Left lobe of liver (tissue), 2 donors: ENCODE measurements around the gene TAGLN. TPM values are rescaled to one million over a fixed set of nuclear protein-coding genes. Genes with fewer than 3 reads are reported as not detected.
A peak's percentile ranks its signal among the peaks of the same experiment; 100 is the strongest.
"Not testable (repeated sequence)": the region's sequence is repeated elsewhere in the genome, so short reads cannot be mapped to it uniquely, and the experiment has no call there.

Experiments used
- ATAC-seq: fragments of 200-7000 bp; cut with Tn5 transposase; one replicate; pipeline ENCODE4 v1.9.1; 2020; ENCODE audit warnings: mild to moderate bottlenecking, moderate library complexity
- DNase-seq: peaks from one replicate; pipeline ENCODE4 v3.0.0-alpha.2; 2020; ENCODE audit warnings: low spot score
- total RNA-seq: library from RNA; stranded (reverse); gene quantifications from one replicate; pipeline ENCODE4 v1.2.1, GENCODE V29; 2021
- donor health status: DM: no; HTN: no; CAD: no; lungs with moderate emphysema.
- donor health status: DM: no; HTN: yes; CAD: no.

TAGLN gene
- total RNA-seq, 1 donor from 2014 or later = 67.3 TPM

DNA sequence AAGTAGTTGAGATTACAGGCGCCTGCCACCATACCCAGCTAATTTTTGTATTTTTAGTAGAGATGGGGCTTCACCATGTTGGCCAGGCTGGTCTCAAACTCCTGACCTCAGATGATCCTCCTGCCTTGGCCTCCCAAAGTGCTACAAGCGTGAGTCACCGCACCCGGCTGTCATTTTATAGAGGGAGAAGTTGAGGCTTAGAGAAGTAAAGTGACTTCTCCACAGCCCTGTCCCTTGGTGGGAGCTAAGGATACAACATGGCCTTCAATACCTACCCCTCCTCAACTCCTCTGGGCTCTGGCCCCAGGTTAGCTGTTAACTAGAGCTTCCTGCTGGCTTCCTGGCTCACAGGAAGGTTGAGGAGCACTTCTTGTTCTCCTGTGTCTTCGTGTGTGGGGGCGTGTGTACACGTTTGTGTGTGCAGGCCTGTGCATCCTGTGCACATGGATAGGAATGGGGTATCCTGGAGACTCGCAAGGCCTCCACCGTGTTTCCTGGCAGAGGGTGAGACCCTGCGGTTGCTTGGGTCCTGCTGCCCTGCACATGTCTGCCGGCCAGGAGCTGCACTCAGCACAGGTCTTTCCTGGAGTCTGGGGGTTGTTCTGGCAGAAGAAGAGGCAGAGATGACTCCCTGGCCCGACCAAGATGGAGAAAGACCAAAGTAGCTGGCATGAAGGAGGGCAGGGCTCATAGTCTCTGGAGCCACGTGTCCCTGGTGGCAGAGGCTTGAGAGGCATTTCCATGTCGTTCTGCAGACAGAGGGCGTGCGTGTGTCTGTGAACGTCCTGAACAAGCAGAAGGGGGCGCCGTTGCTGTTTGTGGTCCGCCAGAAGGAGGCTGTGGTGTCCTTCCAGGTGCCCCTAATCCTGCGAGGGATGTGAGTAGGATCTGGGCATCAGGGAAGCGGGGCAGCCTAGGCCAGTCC, 18.2 kb upstream of the TAGLN start:
- no peak for ATAC-seq
- peak; percentile 43 for DNase-seq

GRCh38 chr11:117181586-117182550, 17.3 kb upstream of the TAGLN start:
- no peak for ATAC-seq
- DNase-seq = peak; percentile 45

DNA sequence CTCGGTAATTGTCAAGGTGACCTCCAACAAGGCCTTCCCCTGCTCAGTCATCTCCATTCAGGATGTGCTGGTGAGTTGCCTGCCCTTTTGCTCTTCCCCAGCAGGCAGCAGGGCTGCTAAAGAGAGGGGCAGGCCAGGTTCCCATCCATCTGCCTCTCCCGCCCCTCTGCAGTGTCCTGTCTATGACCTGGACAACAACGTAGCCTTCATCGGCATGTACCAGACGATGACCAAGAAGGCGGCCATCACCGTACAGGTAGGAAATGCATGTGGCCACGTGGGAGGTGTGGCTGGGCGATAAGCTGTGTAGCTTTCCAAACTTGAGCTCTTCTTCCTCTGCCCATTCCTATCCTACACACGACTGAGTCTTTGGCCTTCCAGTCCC, 16.6 kb upstream of the TAGLN start:
- DNase-seq = no peak
- no peak for ATAC-seq

- not testable (repeated sequence) for ATAC-seq, DNase-seq
These were observed 16.0 kb upstream of the TAGLN start for GRCh38 chr11:117183178-117183577.

GRCh38 chr11:117183724-117184349, 15.3 kb upstream of the TAGLN start:
- DNase-seq (peak; percentile 35), ATAC-seq (no peak)

GRCh38 chr11:117185736-117186430, 13.3 kb upstream of the TAGLN start:
- ATAC-seq (no peak), DNase-seq (no peak)

DNA sequence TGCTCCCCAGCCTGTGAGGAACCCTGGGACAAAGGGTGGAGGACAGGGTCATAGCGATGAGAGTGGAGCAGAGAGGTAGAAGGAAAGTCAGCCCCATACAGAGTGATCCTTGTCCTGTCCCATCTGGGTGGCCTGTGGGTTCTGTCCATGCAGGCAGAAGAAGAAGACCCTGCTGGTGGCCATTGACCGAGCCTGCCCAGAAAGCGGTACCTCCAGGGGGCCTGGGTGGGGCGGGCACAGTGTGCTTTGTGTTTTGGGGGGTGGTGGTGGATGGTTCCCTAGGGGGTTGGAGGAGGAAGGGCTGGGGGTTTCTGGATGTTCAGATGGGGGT, 12.8 kb upstream of the TAGLN start:
- no peak for DNase-seq
- no peak for ATAC-seq

GRCh38 chr11:117187007-117187406, 12.2 kb upstream of the TAGLN start:
- ATAC-seq (no peak), DNase-seq (peak; percentile 38)

GRCh38 chr11:117187428-117187798, 11.8 kb upstream of the TAGLN start:
- DNase-seq (no peak), ATAC-seq (no peak)

DNA sequence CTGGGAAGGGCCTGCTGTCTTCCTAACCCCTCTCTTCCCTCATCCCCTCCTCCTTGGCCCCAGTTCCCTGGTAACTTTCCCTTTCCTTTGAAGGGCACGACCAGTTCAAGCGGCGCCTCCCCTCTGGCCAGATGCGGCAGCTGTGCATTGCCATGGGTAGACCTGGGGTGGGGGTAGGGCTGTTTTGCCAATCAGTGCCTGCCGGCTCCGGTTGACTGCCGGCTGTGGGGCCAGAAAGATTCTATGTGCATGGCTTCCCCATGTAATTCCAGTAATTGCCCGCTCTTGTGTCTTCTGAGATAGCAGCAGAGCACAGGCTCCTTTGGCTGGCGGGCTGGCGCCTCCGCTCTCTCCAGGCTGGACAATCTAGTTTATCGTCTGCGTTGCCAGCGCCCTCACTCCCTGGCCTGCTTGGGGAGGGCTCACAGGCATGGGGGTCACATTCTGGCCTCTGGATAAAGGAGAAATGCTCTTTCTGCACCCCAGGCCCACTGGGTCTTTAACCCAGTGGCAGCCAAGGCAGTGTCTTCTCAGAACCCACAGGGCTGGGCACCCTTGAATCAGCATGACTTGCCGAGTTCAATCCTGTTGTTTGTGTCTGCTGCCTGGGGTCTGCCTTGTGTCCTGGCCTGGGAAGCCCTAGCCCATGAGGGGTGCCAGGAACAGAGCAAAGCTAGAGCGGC, 11.2 kb upstream of the TAGLN start:
- no peak for DNase-seq
- no peak for ATAC-seq

GRCh38 chr11:117188620-117189081, 10.5 kb upstream of the TAGLN start:
- peak; percentile 41 for ATAC-seq
- DNase-seq = peak; percentile 45

DNA sequence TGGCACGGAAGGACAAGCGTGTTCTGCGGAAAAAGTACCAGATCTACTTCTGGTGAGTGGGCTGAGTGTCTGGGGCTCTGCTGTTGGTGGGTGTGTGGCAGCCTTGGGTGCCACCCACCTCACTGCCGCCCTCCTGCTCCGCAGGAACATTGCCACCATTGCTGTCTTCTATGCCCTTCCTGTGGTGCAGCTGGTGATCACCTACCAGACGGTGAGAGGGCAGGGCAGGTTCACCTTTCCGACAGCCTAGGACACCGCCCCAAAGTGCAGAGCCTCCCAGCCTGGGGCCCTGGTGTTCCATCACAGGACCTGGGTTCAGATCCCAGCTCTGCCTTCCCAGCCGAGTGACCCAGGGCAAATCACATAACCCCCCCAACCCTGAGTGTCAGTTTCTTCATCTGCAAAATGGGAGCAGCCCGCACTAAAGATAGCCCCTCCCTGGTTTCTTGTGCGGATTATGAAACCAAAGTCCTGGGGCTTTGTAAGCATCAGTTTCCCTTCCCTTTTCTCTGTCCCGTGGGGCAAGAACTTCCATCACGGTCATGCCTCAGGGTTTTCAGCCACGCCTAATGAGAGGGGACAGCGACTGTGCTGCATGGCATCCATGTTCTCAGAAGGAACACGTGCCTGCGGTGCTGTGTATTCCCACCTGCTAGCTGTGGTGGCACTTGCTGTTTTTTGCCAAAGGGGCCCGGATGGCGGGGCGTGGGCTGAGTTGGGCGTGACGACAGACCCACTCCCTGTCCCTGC, 9.8 kb upstream of the TAGLN start:
- no peak for DNase-seq
- ATAC-seq = peak; percentile 22

GRCh38 chr11:117189941-117190544, 9.1 kb upstream of the TAGLN start:
- no peak for ATAC-seq
- no peak for DNase-seq

DNA sequence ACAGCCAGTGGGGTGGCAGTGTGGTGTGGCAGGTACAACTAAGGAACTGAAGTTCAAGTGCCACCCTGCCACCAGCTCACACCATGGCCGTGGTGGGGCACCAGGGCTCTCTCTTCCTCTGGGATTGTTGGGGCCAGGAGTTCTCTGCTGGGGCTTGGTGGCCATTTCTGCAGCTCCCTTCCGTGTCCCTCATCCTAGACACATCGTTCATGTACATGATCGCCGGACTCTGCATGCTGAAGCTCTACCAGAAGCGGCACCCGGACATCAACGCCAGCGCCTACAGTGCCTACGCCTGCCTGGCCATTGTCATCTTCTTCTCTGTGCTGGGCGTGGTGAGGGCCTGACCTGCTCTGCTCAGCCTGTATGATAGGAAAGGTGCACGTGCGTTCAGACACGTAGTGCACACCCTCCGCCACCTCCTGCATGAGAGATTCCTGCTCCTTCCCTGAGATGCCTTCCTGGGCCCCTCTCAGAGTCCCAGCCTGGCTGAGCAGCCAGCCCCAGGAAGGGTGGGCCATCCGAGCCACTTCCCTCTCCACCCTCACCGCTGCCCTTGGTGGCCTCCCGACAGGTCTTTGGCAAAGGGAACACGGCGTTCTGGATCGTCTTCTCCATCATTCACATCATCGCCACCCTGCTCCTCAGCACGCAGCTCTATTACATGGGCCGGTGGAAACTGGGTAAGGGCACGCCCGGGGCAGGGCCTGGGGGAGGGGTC, 7.3 kb upstream of the TAGLN start:
- no peak for ATAC-seq
- no peak for DNase-seq

- ATAC-seq = no peak
- DNase-seq = no peak
These were observed 6.7 kb upstream of the TAGLN start for GRCh38 chr11:117192401-117192875.

- no peak for DNase-seq
- no peak for ATAC-seq
These were observed 5.8 kb upstream of the TAGLN start for GRCh38 chr11:117193130-117194020.

DNA sequence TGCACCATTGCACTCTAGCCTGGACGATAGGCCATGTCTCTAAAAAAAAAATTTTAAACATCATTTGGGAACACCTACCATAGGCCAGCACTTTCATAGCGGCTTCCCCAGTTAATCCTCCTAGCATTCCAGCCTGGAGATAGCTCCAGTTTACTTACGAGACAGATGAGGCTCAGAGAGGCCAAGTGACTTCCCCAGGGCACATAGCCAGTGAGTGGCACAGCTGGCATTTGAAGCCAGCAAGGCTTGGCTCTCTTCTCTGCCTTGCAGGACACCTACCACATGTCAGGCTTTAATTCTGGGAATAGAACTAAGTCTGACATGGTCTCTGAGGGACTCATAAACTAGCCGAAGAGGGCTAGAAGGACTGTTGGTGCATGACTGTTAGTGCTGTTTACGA, 4.9 kb upstream of the TAGLN start:
- no peak for ATAC-seq

More for the DNA sequence above, 4.9 kb upstream of the TAGLN start:
- no peak for DNase-seq
